CD14-positive monocyte (primary cell): ENCODE data around the gene MTSS2. TPM values are rescaled to one million over a fixed set of nuclear protein-coding genes. Genes with fewer than 3 reads are reported as not detected.
A peak's percentile ranks its signal among the peaks of the same experiment; 100 is the strongest.

Experiments used
- DNase-seq, 3 donors: peaks; one replicate each; pipeline ENCODE4 v3.0.0-alpha.2; 2011 to 2022
- H2AFZ ChIP-seq: 2 replicates; pipeline ENCODE4 v1.6.0; 2012; ENCODE audit warnings: mild to moderate bottlenecking, low read depth, low read length, inconsistent platforms; ENCODE audit not compliant: insufficient read depth, poor library complexity, severe bottlenecking
- H3K27ac ChIP-seq, 2 donors: 1 replicate in 1 of 2; 2 replicates in 1 of 2; pipeline ENCODE4 v1.5.1; 2012 to 2013; ENCODE audit warnings: low read length in 2 of 2, control low read depth in 1 of 2, inconsistent platforms in 1 of 2, low read depth in 1 of 2, mild to moderate bottlenecking in 1 of 2
- H3K27me3 ChIP-seq, 2 donors: one replicate each; pipeline versions ENCODE4 v1.6.0 to v1.6.1; 2011 to 2013; ENCODE audit warnings: low read length in 2 of 2; ENCODE audit not compliant: control insufficient read depth in 2 of 2, insufficient read depth in 2 of 2
- H3K36me3 ChIP-seq, 2 donors: replicated peaks in 1 of 2; 1 replicate in 1 of 2; 2 replicates in 1 of 2; pipeline versions ENCODE4 v1.5.1 to v1.6.1; 2012 to 2013; ENCODE audit warnings: low read length in 2 of 2, control low read depth in 1 of 2, inconsistent platforms in 1 of 2, mild to moderate bottlenecking in 1 of 2; ENCODE audit not compliant: insufficient read depth in 2 of 2, control insufficient read depth in 1 of 2
- H3K4me1 ChIP-seq, 2 donors: 1 replicate in 1 of 2; 2 replicates in 1 of 2; pipeline versions ENCODE4 v1.5.1 to v1.6.1; 2012 to 2013; ENCODE audit warnings: low read length in 2 of 2, control low read depth in 1 of 2, inconsistent platforms in 1 of 2, mild to moderate bottlenecking in 1 of 2, moderate library complexity in 1 of 2; ENCODE audit not compliant: insufficient read depth in 2 of 2, control insufficient read depth in 1 of 2
- H3K4me2 ChIP-seq: replicated peaks from 2 replicates; pipeline ENCODE3; 2012; ENCODE audit warnings: low read length, moderate library complexity, mild to moderate bottlenecking; ENCODE audit not compliant: poor library complexity, severe bottlenecking; ENCODE audit errors: extremely low read depth
- H3K4me3 ChIP-seq, 3 experiments: fragments of 200-600 bp in 1 of 3; sonication (generic) in 1 of 3; replicated peaks in 1 of 3; 1 replicate in 2 of 3; 2 replicates in 1 of 3; pipeline ENCODE4 v1.5.1; 2011 to 2013; ENCODE audit warnings: low read length in 3 of 3, mild to moderate bottlenecking in 3 of 3, control low read depth in 2 of 3, low read depth in 2 of 3, inconsistent platforms in 1 of 3, moderate library complexity in 1 of 3
- H3K79me2 ChIP-seq: 2 replicates; pipeline ENCODE4 v1.6.0; 2012; ENCODE audit warnings: mild to moderate bottlenecking, control low read depth, inconsistent platforms, low read length, moderate library complexity; ENCODE audit not compliant: insufficient read depth
- H3K9ac ChIP-seq: 2 replicates; pipeline ENCODE4 v1.6.0; 2017; ENCODE audit warnings: low read length, mild to moderate bottlenecking; ENCODE audit not compliant: insufficient read depth, poor library complexity, severe bottlenecking
- H3K9me3 ChIP-seq, 2 donors: replicated peaks in 1 of 2; 1 replicate in 1 of 2; 2 replicates in 1 of 2; pipeline versions ENCODE4 v1.5.1 to v1.6.1; 2012 to 2013; ENCODE audit warnings: low read length in 2 of 2, control low read depth in 1 of 2; ENCODE audit not compliant: control insufficient read depth in 1 of 2, insufficient read depth in 1 of 2
- H4K20me1 ChIP-seq: 2 replicates; pipeline ENCODE4 v1.6.0; 2012; ENCODE audit warnings: mild to moderate bottlenecking, low read length, control low read depth, moderate library complexity; ENCODE audit not compliant: insufficient read depth
- H3K27ac Mint-ChIP-seq, 7 donors: one replicate each; pipeline ENCODE4 v1.8.0; 2020; ENCODE audit warnings: mild to moderate bottlenecking in 7 of 7, mixed read lengths in 7 of 7, moderate library complexity in 6 of 7, inconsistent platforms in 2 of 7
- H3K27me3 Mint-ChIP-seq, 3 donors: one replicate each; pipeline ENCODE4 v1.8.0; 2021 to 2022; ENCODE audit warnings: low read depth in 3 of 3, mild to moderate bottlenecking in 3 of 3, mixed read lengths in 3 of 3, moderate library complexity in 3 of 3, inconsistent platforms in 1 of 3
- H3K36me3 Mint-ChIP-seq, 2 donors: one replicate each; pipeline ENCODE4 v1.8.0; 2020; ENCODE audit warnings: mixed read lengths in 2 of 2, inconsistent platforms in 1 of 2, mild to moderate bottlenecking in 1 of 2
- H3K4me1 Mint-ChIP-seq: one replicate; pipeline ENCODE4 v1.8.0; 2020; ENCODE audit warnings: mild to moderate bottlenecking, mixed read lengths
- H3K4me3 Mint-ChIP-seq, 2 donors: one replicate each; pipeline ENCODE4 v1.8.0; 2020; ENCODE audit warnings: mild to moderate bottlenecking in 2 of 2, mixed read lengths in 2 of 2, moderate library complexity in 1 of 2
- H3K9me3 Mint-ChIP-seq, 7 donors: one replicate each; pipeline ENCODE4 v1.8.0; 2020 to 2022; ENCODE audit warnings: mixed read lengths in 7 of 7, mild to moderate bottlenecking in 6 of 7, moderate library complexity in 6 of 7, inconsistent platforms in 2 of 7
- whole genome bisulfite sequencing: methylation state at CpG from one replicate; pipeline ENCODE4 v1.1.5; 2013; ENCODE audit warnings: missing lambda C conversion rate; ENCODE audit not compliant: insufficient coverage; 5-methylcytosine and 5-hydroxymethylcytosine counted together
- intact Hi-C, 2 donors: fragments of 100-400 bp; cut with micrococcal nuclease; formaldehyde crosslinking; loops; one replicate each; pipeline versions ENCODE4 v1.15.0 to v1.15.1; 2023
- polyA plus RNA-seq, 3 donors: library from polyadenylated mRNA; depleted of rRNA in 1 of 3; unstranded in 2 of 3; stranded (reverse) in 1 of 3; fragments of 300-500 nt in 2 of 3; fragments of >200 nt in 1 of 3; fragmentation: Illumina TruSeq in 2 of 3; gene quantifications; 1 replicate in 2 of 3; 2 replicates in 1 of 3; pipeline ENCODE4 v1.2.3, GENCODE V29; 2012 to 2021
- TF ChIP-seq, protein P1 (sequence below): fragments of 200-600 bp; IDR thresholded peaks from one replicate; pipeline ENCODE4 v1.8.0; 2022; ENCODE audit warnings: antibody characterized with exemption, mild to moderate bottlenecking

Gene MTSS2
- polyA plus RNA-seq, 3 donors: 1.5 TPM; not detected in 2

DNA sequence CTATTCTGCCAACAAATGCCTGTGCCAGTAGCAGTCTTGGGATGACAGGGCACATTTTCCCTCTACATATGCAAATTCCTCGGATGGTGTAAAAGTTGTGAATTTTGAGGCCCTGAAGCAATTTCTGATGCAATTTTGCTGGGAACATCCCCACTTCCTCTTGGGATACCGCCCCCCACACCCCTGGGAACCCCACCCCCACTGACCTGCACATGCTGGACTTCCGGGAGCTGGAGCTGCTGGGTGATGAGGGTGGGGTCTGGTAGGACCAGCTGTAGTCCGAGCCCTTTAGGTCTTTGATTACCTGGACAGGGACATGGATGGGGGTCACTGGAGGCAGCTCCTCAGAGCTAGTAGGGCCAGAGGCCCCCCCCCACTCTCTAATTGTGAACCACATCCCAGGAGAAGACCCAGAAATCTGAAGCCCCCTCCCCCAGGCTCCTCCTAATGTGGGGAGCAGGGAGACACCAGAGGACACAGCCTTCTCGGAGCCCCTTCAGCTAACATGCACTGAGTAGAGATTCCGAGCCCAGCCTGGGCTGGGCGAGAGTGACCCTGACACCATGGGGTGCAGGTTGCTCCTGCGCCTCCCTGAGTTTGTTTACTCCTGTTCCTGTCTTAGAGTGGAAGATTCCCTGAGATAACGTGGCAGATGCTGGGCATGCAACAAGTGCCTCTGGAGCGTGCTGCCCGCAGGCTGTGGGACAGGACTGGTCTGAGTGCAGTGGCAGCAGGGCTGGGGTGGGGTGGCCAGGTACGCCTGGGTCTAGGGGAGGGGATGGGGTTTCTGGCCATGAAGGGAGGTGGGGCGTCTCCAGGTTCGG lies 9.0 kb downstream of the MTSS2 start:
- DNase-seq: no peak
- peaks cover 0 to 3% (median 0%) of the 10 kb centered on the region in 7 donors for H3K9me3 Mint-ChIP-seq
- Histone ChIP-seq H3K79me2 (no peaks in the 10 kb centered on the region), H3K36me3 (no peaks in the 10 kb centered on the region), H3K4me1 (no peaks in the 10 kb centered on the region), H2AFZ (no peak overlapping the region), H4K20me1 (no peaks in the 10 kb centered on the region), H3K9ac (no peak overlapping the region), H3K27ac (no peak overlapping the region), H3K9me3 (no peaks in the 10 kb centered on the region), H3K4me3 (no peak overlapping the region), H3K4me2 (no peak overlapping the region), H3K27me3 (no peaks in the 10 kb centered on the region)
- H3K4me3 Mint-ChIP-seq: no peak overlapping the region
- no peaks in the 10 kb centered on the region for H3K4me1 Mint-ChIP-seq
- peaks cover 0 to 2% of the 10 kb centered on the region in 2 donors for H3K36me3 Mint-ChIP-seq
- peaks cover 0 to 3% (median 0%) of the 10 kb centered on the region in 3 donors for H3K27me3 Mint-ChIP-seq
- TF ChIP-seq, protein P1, sequence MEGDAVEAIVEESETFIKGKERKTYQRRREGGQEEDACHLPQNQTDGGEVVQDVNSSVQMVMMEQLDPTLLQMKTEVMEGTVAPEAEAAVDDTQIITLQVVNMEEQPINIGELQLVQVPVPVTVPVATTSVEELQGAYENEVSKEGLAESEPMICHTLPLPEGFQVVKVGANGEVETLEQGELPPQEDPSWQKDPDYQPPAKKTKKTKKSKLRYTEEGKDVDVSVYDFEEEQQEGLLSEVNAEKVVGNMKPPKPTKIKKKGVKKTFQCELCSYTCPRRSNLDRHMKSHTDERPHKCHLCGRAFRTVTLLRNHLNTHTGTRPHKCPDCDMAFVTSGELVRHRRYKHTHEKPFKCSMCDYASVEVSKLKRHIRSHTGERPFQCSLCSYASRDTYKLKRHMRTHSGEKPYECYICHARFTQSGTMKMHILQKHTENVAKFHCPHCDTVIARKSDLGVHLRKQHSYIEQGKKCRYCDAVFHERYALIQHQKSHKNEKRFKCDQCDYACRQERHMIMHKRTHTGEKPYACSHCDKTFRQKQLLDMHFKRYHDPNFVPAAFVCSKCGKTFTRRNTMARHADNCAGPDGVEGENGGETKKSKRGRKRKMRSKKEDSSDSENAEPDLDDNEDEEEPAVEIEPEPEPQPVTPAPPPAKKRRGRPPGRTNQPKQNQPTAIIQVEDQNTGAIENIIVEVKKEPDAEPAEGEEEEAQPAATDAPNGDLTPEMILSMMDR: no peak
- WGBS: 94% methylated on average over 10 of the region's 14 CpGs
- peak overlapping the region in 1 of 7 donors; percentile 68 for H3K27ac Mint-ChIP-seq
- intact Hi-C loops: no loop called here

GRCh38 chr16:70675851-70676513 lies 9.9 kb downstream of the MTSS2 start:
- TF ChIP-seq, protein P1: no peak
- H3K4me3 ChIP-seq: no peak overlapping the region
- no peak overlapping the region for H2AFZ ChIP-seq
- no peaks in the 10 kb centered on the region for H3K4me1 ChIP-seq
- peaks cover 0 to 3% (median 0%) of the 10 kb centered on the region in 7 donors for H3K9me3 Mint-ChIP-seq
- peaks cover 0 to 2% of the 10 kb centered on the region in 2 donors for H3K36me3 Mint-ChIP-seq
- no peak overlapping the region for H3K9ac ChIP-seq
- H3K27me3 Mint-ChIP-seq: peaks cover 0 to 3% (median 0%) of the 10 kb centered on the region in 3 donors
- H3K27me3 ChIP-seq: no peaks in the 10 kb centered on the region
- H3K4me1 Mint-ChIP-seq: no peaks in the 10 kb centered on the region
- H4K20me1 ChIP-seq: no peaks in the 10 kb centered on the region
- no peak overlapping the region for H3K4me2 ChIP-seq
- WGBS: 94% methylated on average over 6 of the region's 7 CpGs
- no peak for DNase-seq
- H3K79me2 ChIP-seq: no peaks in the 10 kb centered on the region
- peak overlapping the region in 1 of 7 donors; percentile 12 for H3K27ac Mint-ChIP-seq
- intact Hi-C loops: no loop called here
- no peaks in the 10 kb centered on the region for H3K36me3 ChIP-seq
- H3K4me3 Mint-ChIP-seq: no peak overlapping the region
- no peak overlapping the region for H3K27ac ChIP-seq
- H3K9me3 ChIP-seq: no peaks in the 10 kb centered on the region
